ENCODE measurements around the gene ACVR1B.

Gene ACVR1B

DNA sequence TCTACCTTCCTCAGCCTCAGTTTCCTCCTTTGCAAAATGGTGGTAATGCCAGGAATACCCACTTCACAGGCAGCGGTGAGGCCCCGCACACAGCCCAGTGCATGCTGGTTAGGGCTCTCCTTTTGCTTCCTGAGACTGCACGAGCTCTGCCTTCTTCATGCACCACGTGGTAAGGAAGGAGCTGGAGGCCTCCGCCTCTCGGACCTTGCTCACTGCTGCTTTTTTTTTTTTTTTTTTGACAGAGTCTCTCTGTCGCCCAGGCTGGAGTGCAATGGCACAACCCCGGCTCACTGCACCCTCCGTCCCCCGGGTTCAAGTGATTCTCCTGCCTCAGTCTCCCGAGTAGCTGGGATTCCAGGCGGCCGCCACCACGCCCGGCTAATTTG lies 73.3 kb downstream of the ACVR1B start:
- peaks cover 36% of the 10 kb centered on the region for H3K27me3 ChIP-seq (replicated peaks; ENCODE audit: insufficient read depth, low read length)
- H3F3A ChIP-seq (ENCODE audit: insufficient read depth, low read length), result no peaks in the 10 kb centered on the region
- H3K36me3 ChIP-seq (replicated peaks; ENCODE audit: insufficient read depth, low read length), result no peaks in the 10 kb centered on the region
- TF ChIP-seq, protein P1, sequence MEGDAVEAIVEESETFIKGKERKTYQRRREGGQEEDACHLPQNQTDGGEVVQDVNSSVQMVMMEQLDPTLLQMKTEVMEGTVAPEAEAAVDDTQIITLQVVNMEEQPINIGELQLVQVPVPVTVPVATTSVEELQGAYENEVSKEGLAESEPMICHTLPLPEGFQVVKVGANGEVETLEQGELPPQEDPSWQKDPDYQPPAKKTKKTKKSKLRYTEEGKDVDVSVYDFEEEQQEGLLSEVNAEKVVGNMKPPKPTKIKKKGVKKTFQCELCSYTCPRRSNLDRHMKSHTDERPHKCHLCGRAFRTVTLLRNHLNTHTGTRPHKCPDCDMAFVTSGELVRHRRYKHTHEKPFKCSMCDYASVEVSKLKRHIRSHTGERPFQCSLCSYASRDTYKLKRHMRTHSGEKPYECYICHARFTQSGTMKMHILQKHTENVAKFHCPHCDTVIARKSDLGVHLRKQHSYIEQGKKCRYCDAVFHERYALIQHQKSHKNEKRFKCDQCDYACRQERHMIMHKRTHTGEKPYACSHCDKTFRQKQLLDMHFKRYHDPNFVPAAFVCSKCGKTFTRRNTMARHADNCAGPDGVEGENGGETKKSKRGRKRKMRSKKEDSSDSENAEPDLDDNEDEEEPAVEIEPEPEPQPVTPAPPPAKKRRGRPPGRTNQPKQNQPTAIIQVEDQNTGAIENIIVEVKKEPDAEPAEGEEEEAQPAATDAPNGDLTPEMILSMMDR (IDR thresholded peaks at IDR 0.05; ENCODE audit: low read length), result no peak
- no peak for TF ChIP-seq EZH2phosphoT487 (IDR thresholded peaks at IDR 0.05; ENCODE audit: low read length)
- TF ChIP-seq EZH2 (optimal IDR thresholded peaks at IDR 0.05; ENCODE audit: low read depth, low read length), result no peak
- H3K9me3 ChIP-seq (replicated peaks; ENCODE audit: insufficient read depth, low read length), result no peaks in the 10 kb centered on the region
- no peaks in the 10 kb centered on the region for H3K79me2 ChIP-seq (ENCODE audit: low read length)
- peak overlapping the region; percentile 51; the same call in 1 of the 2 replicates for H3K9ac ChIP-seq (ENCODE audit: low read length)
- H3K4me1 ChIP-seq (ENCODE audit: low read length), result peaks cover 6% of the 10 kb centered on the region
- H3K4me3 ChIP-seq (ENCODE audit: low read length), result no peak overlapping the region
- H2AFZ ChIP-seq (ENCODE audit: low read length), result no peak overlapping the region
- H4K20me1 ChIP-seq (ENCODE audit: insufficient read depth, low read length), result no peaks in the 10 kb centered on the region
- H3K27ac ChIP-seq (ENCODE audit: low read length), result peak overlapping the region; percentile 49; the same call in 1 of the 2 replicates
- H3K9me2 ChIP-seq (replicated peaks; ENCODE audit: insufficient read depth, low read length), result no peaks in the 10 kb centered on the region
- peak overlapping the region; percentile 95; the same call in 1 of the 2 replicates for H3K4me2 ChIP-seq (ENCODE audit: low read depth, low read length)
- DNase-seq, result no peak

DNA sequence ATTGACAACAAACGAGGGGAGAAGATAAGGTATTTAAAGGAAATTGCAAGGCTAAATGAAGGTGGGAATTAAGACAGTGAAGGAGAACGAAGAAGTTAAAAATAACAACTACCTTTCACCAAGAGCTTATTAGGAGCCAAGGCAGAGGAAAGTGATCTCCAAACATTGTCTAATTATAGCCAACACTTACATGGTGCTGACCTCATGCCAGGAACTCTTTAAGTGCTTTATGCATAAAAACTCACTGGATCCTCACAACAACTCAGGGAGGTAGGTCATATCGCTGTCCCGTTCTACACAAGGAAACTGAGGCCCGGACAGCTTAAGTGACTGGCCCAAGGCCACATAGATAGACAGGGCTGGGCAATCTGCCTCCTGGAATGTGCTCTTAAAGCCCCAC lies 74.8 kb downstream of the ACVR1B start:
- H3K36me3 ChIP-seq (replicated peaks; ENCODE audit: insufficient read depth, low read length), result no peaks in the 10 kb centered on the region
- H3K27ac ChIP-seq (ENCODE audit: low read length), result no peak overlapping the region
- H3K9me2 ChIP-seq (replicated peaks; ENCODE audit: insufficient read depth, low read length), result no peaks in the 10 kb centered on the region
- peaks cover 6% of the 10 kb centered on the region for H3K4me1 ChIP-seq (ENCODE audit: low read length)
- H3K9me3 ChIP-seq (replicated peaks; ENCODE audit: insufficient read depth, low read length), result no peaks in the 10 kb centered on the region
- no peak for DNase-seq
- H3K4me2 ChIP-seq (ENCODE audit: low read depth, low read length), result peak overlapping the region; percentile 95
- H3K9ac ChIP-seq (ENCODE audit: low read length), result no peak overlapping the region
- H2AFZ ChIP-seq (ENCODE audit: low read length), result no peak overlapping the region
- no peak overlapping the region for H3K4me3 ChIP-seq (ENCODE audit: low read length)
- no peaks in the 10 kb centered on the region for H3K79me2 ChIP-seq (ENCODE audit: low read length)
- H3K27me3 ChIP-seq (replicated peaks; ENCODE audit: insufficient read depth, low read length), result peaks cover 25% of the 10 kb centered on the region
- H4K20me1 ChIP-seq (ENCODE audit: insufficient read depth, low read length), result no peaks in the 10 kb centered on the region
- TF ChIP-seq, protein P1 (IDR thresholded peaks at IDR 0.05; ENCODE audit: low read length), result no peak
- no peak for TF ChIP-seq EZH2phosphoT487 (IDR thresholded peaks at IDR 0.05; ENCODE audit: low read length)
- TF ChIP-seq EZH2 (optimal IDR thresholded peaks at IDR 0.05; ENCODE audit: low read depth, low read length), result no peak
- no peaks in the 10 kb centered on the region for H3F3A ChIP-seq (ENCODE audit: insufficient read depth, low read length)

DNA sequence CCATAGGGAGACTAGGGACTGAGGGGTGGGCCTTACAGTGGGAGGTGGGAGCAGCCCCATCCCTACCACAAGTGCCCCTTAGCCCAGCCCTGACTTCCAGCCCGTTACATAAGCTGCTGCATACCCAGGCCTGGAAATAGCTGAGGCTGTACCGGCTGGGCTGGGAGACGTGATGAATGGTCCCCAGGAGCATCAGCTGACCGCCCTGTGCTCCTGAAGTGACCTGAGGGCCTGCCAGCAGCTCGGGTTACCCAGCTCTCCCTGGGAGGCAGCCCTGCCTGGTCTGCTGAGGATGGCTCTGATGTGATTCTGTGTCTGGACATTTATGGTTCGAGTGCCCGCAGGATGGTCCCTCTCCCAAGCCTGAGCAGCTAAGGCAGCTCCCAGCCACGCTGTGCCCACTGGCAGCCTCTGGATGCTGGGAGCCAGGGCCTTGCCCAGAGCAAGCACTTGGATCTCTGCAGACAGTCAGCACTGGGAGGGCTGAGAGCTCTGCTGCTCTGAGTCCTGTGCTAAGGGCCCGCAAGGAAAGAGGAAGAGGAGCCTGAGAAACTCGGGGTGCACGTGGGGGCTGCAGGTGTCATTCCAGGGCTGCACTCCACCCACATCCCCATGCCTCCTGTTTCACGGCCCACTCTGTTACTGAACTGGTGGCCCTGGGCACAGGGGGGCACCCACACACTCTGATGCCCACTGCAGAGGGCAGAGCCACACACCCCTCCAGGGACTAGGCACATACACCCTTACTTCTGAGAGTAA lies 75.8 kb downstream of the ACVR1B start:
- H3K9me2 ChIP-seq (replicated peaks; ENCODE audit: insufficient read depth, low read length), result no peaks in the 10 kb centered on the region
- no peaks in the 10 kb centered on the region for H3K79me2 ChIP-seq (ENCODE audit: low read length)
- H3K36me3 ChIP-seq (replicated peaks; ENCODE audit: insufficient read depth, low read length), result no peaks in the 10 kb centered on the region
- H3K4me1 ChIP-seq (ENCODE audit: low read length), result peaks cover 6% of the 10 kb centered on the region
- H3K4me2 ChIP-seq (ENCODE audit: low read depth, low read length), result no peak overlapping the region
- H3K9me3 ChIP-seq (replicated peaks; ENCODE audit: insufficient read depth, low read length), result no peaks in the 10 kb centered on the region
- H3K27ac ChIP-seq (ENCODE audit: low read length), result no peak overlapping the region
- no peaks in the 10 kb centered on the region for H4K20me1 ChIP-seq (ENCODE audit: insufficient read depth, low read length)
- H3K9ac ChIP-seq (ENCODE audit: low read length), result no peak overlapping the region
- H3K4me3 ChIP-seq (ENCODE audit: low read length), result no peak overlapping the region
- H3F3A ChIP-seq (ENCODE audit: insufficient read depth, low read length), result peaks cover 4% of the 10 kb centered on the region; the same call in 1 of the 2 replicates
- H3K27me3 ChIP-seq (replicated peaks; ENCODE audit: insufficient read depth, low read length), result peaks cover 15% of the 10 kb centered on the region
- DNase-seq, result no peak
- no peak for TF ChIP-seq EZH2phosphoT487 (IDR thresholded peaks at IDR 0.05; ENCODE audit: low read length)
- TF ChIP-seq, protein P1 (IDR thresholded peaks at IDR 0.05; ENCODE audit: low read length), result no peak
- no peak for TF ChIP-seq EZH2 (optimal IDR thresholded peaks at IDR 0.05; ENCODE audit: low read depth, low read length)
- H2AFZ ChIP-seq (ENCODE audit: low read length), result no peak overlapping the region

All from MM.1S (cell line).